Activated naive CD4-positive, alpha-beta T cell treated with anti-CD3 and anti-CD28 coated beads, Interleukin-2, amount 50 U/mL, for 72 hours (primary cell): ENCODE results near the gene ST8SIA1. TPM values are rescaled to one million over a fixed set of nuclear protein-coding genes. Genes with fewer than 3 reads are reported as not detected.
"Not testable (repeated sequence)": the region's sequence is repeated elsewhere in the genome, so short reads cannot be mapped to it uniquely, and the experiment has no call there.

ENCODE experiments used
- ATAC-seq, 2 donors: fragments of 150-1000 bp; cut with Tn5 transposase; 2 replicates each; pipeline ENCODE4 v1.10.0; 2021; ENCODE audit warnings: mild to moderate bottlenecking in 2 of 2, moderate library complexity in 2 of 2
- DNase-seq, 2 donors: peaks; one replicate each; pipeline ENCODE4 v3.0.0; 2021 to 2022; ENCODE audit warnings: low spot score in 2 of 2
- H3K27ac Mint-ChIP-seq, 2 donors: one replicate each; pipeline ENCODE4 v1.8.0; 2022; ENCODE audit warnings: mild to moderate bottlenecking in 2 of 2, mixed read lengths in 2 of 2
- H3K36me3 Mint-ChIP-seq, 2 donors: one replicate each; pipeline ENCODE4 v1.8.0; 2022; ENCODE audit warnings: mixed read lengths in 2 of 2
- H3K9me3 Mint-ChIP-seq, 2 donors: one replicate each; pipeline ENCODE4 v1.8.0; 2022; ENCODE audit warnings: mixed read lengths in 2 of 2
- total RNA-seq, 2 donors: library from RNA; stranded (reverse); gene quantifications; one replicate each; pipeline ENCODE4 v1.2.3, GENCODE V29; 2022

The ST8SIA1 gene
- total RNA-seq, 2 donors from 2014 or later: 1.7 TPM

- Mint-ChIP-seq H3K36me3 (no peaks in the 10 kb centered on the region), H3K27ac (no peak overlapping the region), H3K9me3 (no peaks in the 10 kb centered on the region)
- ATAC-seq (no peak), DNase-seq (no peak)
Measured at GRCh38 chr12:22190969-22191368, 143.5 kb downstream of the ST8SIA1 start.

GRCh38 chr12:22188431-22188830 lies 146.1 kb downstream of the ST8SIA1 start:
- no peak for ATAC-seq
- Mint-ChIP-seq H3K36me3 (no peaks in the 10 kb centered on the region), H3K9me3 (no peaks in the 10 kb centered on the region), H3K27ac (no peak overlapping the region)
- DNase-seq: no peak

GRCh38 chr12:22180705-22181104 lies 153.8 kb downstream of the ST8SIA1 start:
- ATAC-seq (no peak), DNase-seq (no peak)
- Mint-ChIP-seq H3K27ac (no peak overlapping the region), H3K9me3 (no peaks in the 10 kb centered on the region), H3K36me3 (no peaks in the 10 kb centered on the region)

GRCh38 chr12:22173177-22173576 lies 161.3 kb downstream of the ST8SIA1 start:
- Mint-ChIP-seq H3K9me3 (no peaks in the 10 kb centered on the region), H3K27ac (no peak overlapping the region), H3K36me3 (no peaks in the 10 kb centered on the region)
- ATAC-seq: no peak
- DNase-seq: no peak

- no peak for DNase-seq
- Mint-ChIP-seq H3K9me3 (no peaks in the 10 kb centered on the region), H3K36me3 (no peaks in the 10 kb centered on the region), H3K27ac (no peak overlapping the region)
- ATAC-seq: no peak
Measured at GRCh38 chr12:22172501-22172900, 162.0 kb downstream of the ST8SIA1 start.

- ATAC-seq (no peak), DNase-seq (no peak)
- peaks cover 0 to 6% of the 10 kb centered on the region in 2 donors for H3K9me3 Mint-ChIP-seq
- H3K36me3 Mint-ChIP-seq: peaks cover 0 to 9% of the 10 kb centered on the region in 2 donors
- no peak overlapping the region for H3K27ac Mint-ChIP-seq
Measured at GRCh38 chr12:22169376-22169775, 165.1 kb downstream of the ST8SIA1 start.

GRCh38 chr12:22164139-22164538 lies 170.4 kb downstream of the ST8SIA1 start:
- peak overlapping the region in 1 of 2 donors; percentile 38 for H3K27ac Mint-ChIP-seq
- ATAC-seq: peak in 1 of 2 donors; percentile 46
- no peak for DNase-seq
- peaks cover 0 to 18% of the 10 kb centered on the region in 2 donors for H3K36me3 Mint-ChIP-seq
- peaks cover 0 to 6% of the 10 kb centered on the region in 2 donors for H3K9me3 Mint-ChIP-seq

- Mint-ChIP-seq H3K36me3 (peaks cover 0 to 18% of the 10 kb centered on the region in 2 donors), H3K9me3 (peaks cover 0 to 6% of the 10 kb centered on the region in 2 donors), H3K27ac (peak overlapping the region in 1 of 2 donors; percentile 38)
- DNase-seq (no peak), ATAC-seq (no peak)
Measured at GRCh38 chr12:22163594-22163993, 170.9 kb downstream of the ST8SIA1 start.

- Mint-ChIP-seq H3K27ac (peak overlapping the region; percentile 40 to 59), H3K36me3 (peaks cover 0 to 18% of the 10 kb centered on the region in 2 donors), H3K9me3 (peaks cover 0 to 6% of the 10 kb centered on the region in 2 donors)
- peak; percentile 22 to 43 for ATAC-seq
- no peak for DNase-seq
Measured at GRCh38 chr12:22160396-22161003, 174.0 kb downstream of the ST8SIA1 start.

- H3K9me3 Mint-ChIP-seq: peaks cover 3 to 17% of the 10 kb centered on the region in 2 donors
- not testable (repeated sequence) for DNase-seq, ATAC-seq, H3K27ac Mint-ChIP-seq
- H3K36me3 Mint-ChIP-seq: peaks cover 10 to 14% of the 10 kb centered on the region in 2 donors
Measured at GRCh38 chr12:22149286-22149685, 185.2 kb downstream of the ST8SIA1 start.

GRCh38 chr12:22146686-22147085 lies 187.8 kb downstream of the ST8SIA1 start:
- H3K27ac Mint-ChIP-seq, DNase-seq: not testable (repeated sequence)
- H3K9me3 Mint-ChIP-seq: peaks cover under 1 to 15% of the 10 kb centered on the region in 2 donors
- H3K36me3 Mint-ChIP-seq: peaks cover 7 to 10% of the 10 kb centered on the region in 2 donors
- ATAC-seq: peak; percentile 22 to 52

Other genes starting within 250 kb of the ST8SIA1 start
- gene C2CD5, start 209.8 kb upstream of the ST8SIA1 start, total RNA-seq: 10 to 100 TPM; 26.7 to 34.3 TPM